Hepatocyte (in vitro differentiated cells): ENCODE measurements around the gene ZDHHC5.

Source experiments
- CTCF ChIP-seq: fragments of 200-600 bp; sonication (generic); IDR thresholded peaks from 2 replicates; pipeline ENCODE4 v1.5.1; 2016; ENCODE audit warnings: antibody characterized with exemption, mild to moderate bottlenecking; ENCODE audit not compliant: poor library complexity
- EZH2 ChIP-seq: fragments of 200-600 bp; sonication (generic); IDR thresholded peaks from 2 replicates; pipeline ENCODE4 v1.6.1; 2016; ENCODE audit warnings: antibody characterized with exemption, mild to moderate bottlenecking, borderline replicate concordance
- EZH2phosphoT487 ChIP-seq: fragments of 200-600 bp; sonication (generic); IDR thresholded peaks from one replicate; pipeline ENCODE4 v1.6.1; 2018; ENCODE audit warnings: antibody characterized with exemption, mild to moderate bottlenecking, low read depth, moderate library complexity; ENCODE audit not compliant: unreplicated experiment, severe bottlenecking

GRCh38 chr11:57637626-57638004 is 30.3 kb upstream of the ZDHHC5 start:
- no peak for TF ChIP-seq CTCF
- TF ChIP-seq EZH2, result no peak
- TF ChIP-seq EZH2phosphoT487, result no peak
